Right lung (tissue), 5 donors: Measurements from ENCODE around the gene ALKBH3. TPM values are rescaled to one million over a fixed set of nuclear protein-coding genes. Genes with fewer than 3 reads are reported as not detected.

Experiments
- DNase-seq, 2 donors: peaks; one replicate each; pipeline ENCODE4 v3.0.0-alpha.2; 2013
- polyA plus RNA-seq, 5 donors: library from polyadenylated mRNA; unstranded; fragments of 120-200 nt; gene quantifications; one replicate each; pipeline versions ENCODE4 v1.2.1 to v1.2.3, GENCODE V29; 2013; ENCODE audit warnings: inconsistent platforms in 1 of 5, low replicate concordance in 1 of 5; ENCODE audit not compliant: insufficient read length in 5 of 5, insufficient read depth in 1 of 5

Gene ALKBH3
- polyA plus RNA-seq, 5 donors: 35.2 to 46.6 (median 36.9) TPM

GRCh38 chr11:43920598-43921419 lies 40.2 kb downstream of the ALKBH3 start:
- no peak for DNase-seq

DNA sequence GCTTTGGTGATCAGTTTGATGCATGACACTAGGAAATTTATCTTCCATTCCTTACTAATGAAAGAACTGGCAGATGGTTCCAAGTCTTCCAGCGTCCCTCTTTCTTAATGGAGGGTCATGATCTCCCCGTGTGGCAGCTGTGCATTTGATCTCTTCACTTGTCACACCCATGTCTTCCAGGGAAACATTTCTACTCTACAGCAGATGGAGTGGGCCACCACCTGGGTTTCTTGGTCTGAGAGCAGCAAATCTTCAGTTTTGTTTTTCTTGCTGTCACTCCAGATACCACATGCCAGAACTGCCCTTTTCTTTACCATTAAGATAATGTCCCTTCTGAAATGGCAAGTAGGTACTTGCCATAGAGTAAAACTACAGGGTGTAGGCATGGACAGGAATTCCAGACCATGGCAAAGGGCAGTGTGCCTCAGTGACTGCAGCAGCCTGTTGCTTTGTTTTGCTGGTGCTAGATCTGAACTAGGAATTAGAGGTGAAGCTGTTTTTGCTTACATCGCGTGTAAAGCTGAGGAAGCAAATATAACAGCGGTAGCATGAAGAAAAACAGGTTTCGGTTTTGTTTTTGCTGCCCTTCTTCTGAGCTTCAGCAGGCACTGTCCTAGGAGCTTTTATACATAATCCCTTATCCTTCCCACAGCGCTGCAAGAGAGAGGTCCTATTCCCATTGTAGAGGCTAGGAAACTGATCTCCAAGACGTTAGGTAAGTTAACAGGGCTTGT lies 41.1 kb downstream of the ALKBH3 start:
- DNase-seq: no peak

- no peak for DNase-seq
Observed at GRCh38 chr11:43922295-43922648, 41.6 kb downstream of the ALKBH3 start.

DNA sequence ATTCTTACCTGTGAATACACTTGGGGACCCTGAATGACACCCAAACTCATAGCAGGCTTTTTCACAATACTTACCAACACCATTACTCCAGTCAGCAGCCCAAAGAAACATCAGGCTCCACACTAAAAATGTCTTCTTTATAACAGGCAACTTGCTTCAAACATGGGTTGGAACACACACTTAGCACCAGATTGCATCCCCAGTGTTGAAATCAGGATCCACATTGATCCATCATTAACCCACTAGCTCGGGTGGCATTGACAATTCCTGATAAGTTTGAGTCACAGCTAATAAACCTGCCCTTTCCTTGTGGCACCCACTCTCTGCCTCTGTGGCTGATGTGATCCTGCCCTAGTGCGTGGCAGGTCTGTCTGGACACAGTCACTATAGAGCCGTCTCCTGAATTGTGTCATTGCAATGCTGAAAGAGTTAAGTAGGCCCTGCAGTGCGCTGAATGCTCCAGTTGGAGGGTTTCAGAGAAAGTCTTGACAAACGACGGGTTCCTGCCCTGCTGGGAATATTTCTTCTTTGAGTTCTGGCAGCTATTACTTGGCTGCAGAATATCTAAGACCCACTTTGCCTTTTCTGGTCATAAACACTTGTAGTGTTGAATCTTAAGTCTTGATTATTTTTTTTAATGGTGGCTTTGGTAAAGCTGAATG lies 42.2 kb downstream of the ALKBH3 start:
- DNase-seq: no peak

GRCh38 chr11:43923406-43924111 lies 42.9 kb downstream of the ALKBH3 start:
- DNase-seq: peak; percentile 72 to 80

DNA sequence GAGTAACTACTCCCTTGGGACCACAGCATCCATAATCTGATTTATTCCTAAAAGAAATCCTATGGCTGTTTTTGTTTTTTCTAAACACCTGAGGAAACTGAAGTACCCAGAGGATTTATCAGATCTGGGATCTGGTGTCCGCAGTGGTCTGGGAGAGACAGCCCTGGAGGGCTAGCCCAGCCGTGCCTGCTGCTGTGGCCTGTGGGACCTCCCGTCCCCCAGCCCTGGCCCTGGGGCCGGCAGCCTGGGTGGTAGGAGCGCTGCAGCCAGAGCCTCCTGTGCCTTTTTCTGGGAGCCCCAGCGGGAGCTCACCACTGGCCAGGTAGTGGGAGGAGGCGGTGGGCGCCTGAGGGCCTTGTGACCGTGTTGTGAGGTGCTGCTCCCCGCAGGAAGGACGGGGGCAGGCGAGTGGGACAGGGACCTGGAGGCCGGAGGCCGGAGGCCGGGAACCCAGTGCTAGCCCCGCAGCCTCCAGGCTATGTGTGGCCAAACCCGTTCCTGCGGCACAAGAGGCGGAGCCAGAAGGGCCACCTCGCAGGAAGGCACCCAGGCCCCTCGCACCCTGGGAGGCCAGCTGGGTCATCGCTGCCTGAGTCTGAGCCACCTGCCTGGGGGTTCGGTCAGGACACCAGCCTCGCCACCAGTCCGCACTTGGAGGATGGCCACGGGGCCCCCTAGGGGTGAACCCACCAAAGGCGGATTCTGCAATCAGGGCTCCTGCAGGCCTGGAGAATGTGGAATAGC lies 43.7 kb downstream of the ALKBH3 start:
- no peak for DNase-seq

- DNase-seq: no peak
Observed at GRCh38 chr11:43925063-43925931, 44.7 kb downstream of the ALKBH3 start.

GRCh38 chr11:43925932-43926505 lies 45.4 kb downstream of the ALKBH3 start:
- peak; percentile 80 to 83 for DNase-seq

- no peak for DNase-seq
Observed at GRCh38 chr11:43927070-43927469, 46.4 kb downstream of the ALKBH3 start.

DNA sequence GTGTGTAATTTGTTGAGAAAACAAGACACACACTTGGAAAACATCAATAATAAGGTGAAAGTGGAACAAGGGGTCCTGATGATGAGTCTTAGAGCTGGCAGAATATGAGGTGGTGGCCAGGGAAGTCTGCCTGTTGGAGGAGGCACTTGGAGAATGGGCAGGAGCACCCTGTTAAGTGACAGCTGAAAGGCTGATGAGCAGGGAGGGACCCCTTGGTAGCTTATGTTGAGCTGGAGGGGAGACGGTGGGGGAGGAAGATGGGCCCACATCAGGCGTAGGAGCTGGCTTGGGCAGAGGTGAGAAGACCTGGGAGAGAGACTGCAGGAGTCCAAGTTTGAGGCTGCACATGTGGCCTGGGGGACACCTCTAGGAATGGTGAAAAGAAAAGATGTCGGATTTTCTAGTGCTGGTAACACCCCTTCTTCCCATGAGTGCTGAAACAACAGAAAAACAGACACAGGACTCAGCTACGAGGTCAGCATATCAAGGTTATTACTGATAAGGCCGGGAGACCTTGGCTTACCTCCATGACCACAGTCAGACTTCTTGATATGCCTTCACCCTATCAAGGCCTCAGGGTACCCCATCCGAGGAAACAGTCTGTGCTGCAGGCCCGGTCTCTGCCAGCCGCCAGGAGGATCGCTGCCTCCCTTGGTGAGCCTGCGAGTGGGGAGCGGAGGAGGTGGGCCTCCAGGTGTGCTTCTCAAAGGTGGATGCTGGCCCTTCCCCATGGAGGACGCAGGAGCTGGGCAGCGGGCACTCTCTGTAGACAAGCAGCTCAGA lies 47.5 kb downstream of the ALKBH3 start:
- DNase-seq: no peak

- no peak for DNase-seq
Observed at GRCh38 chr11:43928721-43929120, 48.1 kb downstream of the ALKBH3 start.

DNA sequence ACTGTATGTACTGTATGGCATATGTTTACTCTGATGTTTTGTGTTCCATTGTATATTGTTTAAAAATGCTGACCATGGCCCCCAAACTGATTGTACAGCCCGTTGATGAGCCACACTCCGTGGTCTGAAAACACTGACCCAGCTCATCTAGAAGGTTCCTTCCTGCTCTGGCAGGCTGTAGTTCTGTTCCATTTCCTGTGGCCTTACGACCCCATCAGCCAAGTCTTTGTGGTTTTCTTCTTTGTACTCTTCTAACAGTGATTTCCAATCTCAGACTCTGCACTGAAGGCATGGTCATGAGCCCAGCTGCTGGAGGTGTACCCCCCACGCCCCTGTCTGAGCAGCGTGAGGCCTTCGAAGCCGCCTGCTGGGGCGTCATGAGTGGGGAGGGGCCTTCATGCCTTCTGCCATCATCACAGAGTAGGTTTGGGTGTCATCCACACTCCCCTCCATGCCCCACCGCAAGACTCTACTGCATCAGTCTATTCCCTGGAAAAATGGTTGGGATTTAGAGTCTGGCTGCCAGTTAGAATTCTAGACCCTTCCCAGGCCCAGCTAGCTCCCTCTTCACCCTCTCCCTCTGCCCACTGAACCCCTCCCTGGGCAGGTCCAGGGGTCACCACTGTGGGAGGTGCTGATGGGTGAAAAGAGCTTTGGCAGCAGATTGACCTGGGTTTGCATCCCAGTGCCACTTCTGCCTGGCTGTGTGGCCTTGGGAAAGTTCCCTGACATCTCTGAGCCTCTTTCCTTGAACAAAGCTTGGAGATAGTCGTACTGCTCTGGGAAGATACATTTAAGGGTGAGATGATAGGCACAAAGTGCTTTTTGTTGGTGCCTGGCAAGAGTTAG lies 50.5 kb downstream of the ALKBH3 start:
- DNase-seq: no peak

DNA sequence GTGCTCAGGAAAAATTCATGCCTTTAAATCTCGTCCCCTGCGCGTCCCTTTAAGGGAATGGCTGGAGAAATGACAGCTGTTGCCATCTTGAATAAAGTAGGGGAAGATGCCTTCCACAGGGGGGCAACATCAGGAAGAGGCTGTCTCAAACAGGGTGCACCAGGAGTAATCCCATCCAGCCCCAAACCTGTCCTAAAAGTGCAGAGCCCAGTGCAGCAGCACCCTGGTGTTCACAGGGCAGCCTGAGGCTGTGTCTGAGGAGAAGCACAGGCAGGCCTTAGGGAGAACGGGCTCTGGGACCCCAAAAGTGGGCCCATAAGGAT lies 51.0 kb downstream of the ALKBH3 start:
- DNase-seq: no peak

GRCh38 chr11:43933226-43933607 lies 52.6 kb downstream of the ALKBH3 start:
- DNase-seq: no peak

DNA sequence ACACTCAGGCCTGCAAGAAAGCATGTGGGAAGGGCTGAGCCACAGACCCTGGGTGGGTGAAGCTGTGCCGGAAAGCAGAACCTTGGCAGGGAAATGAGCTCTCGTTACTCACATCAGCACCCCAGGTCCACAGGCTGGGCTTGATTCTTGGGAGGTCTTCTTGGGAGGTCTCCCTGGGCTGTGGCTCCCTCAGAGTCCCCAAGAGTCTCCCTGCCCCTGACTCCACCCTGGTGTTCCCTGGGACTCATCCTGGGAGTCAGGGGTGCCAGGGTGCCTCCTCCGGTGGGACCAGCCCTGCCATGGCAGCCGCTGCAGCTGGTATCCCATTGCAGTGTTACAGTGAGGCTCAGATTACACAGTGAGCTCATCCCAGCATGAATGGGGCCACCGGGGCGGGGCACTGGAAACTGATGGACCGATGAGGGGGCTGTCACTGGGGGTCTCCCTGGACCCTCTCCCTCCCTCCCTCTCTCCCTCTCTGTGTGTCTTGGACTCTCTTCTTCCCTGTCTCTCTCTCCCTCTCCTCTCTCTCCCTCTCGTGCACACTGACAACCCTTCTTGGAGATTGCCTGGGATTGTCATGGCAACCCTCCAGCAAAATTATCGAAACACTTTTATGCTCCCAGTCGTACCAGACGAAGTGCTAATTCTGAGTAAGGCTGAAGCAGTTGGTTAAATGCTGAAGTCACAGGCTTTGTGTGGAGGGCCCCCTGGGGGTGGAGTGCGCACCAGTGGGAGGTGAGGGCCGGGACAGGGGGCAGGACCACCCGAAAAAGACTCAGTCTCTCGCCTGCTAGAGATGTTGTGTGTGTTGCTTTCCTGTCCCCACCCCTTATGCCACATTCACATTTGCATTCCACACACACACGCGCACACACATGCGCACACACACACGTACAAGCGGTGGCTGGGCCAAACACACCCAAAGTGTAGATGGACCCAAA lies 53.2 kb downstream of the ALKBH3 start:
- DNase-seq: peak; percentile 79 to 88

DNA sequence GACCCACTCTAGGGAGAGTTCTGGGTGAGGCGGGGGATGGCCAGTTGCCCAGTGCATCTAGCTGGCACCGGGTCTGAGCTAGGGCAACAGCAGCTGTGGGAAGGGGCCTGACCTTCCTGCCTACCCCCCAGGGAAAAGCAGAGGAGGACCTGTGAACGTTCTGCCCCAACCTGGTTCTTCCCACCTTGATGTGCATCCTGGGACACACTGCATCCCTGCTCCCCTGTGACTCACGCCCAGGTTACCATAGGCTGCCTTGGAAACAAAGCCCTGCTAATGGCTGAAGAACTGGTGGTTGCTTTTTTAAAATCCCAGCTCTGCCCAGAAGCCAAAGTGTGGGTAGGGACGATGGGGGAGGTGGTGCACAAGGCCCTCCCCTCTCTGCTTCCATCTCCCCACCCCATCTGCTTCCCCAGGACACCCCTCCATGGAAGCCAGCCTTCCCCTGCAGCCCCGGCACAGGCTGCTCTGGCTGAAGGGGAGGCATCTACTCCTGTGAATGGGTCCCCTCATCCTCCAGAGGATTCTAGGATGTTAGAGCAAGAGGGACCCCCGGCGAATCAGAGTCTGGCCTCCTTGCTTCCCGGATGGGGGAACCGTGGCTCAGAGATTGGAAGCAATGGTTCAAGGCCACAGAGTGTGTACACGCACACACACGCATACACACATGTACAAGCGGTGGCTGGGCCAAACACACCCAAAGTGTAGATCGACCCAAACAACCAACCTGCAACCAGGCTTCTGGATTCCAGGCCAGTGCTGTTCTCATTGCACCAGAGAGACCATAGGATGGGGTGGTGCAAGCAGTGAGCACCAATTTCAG lies 54.2 kb downstream of the ALKBH3 start:
- DNase-seq: no peak
